Measurements from ENCODE around the gene MKNK1. TPM values are rescaled to one million over a fixed set of nuclear protein-coding genes. Genes with fewer than 3 reads are reported as not detected.

The MKNK1 gene
- total RNA-seq, 1 donor from 2014 or later = 19.7 TPM

GRCh38 chr1:46619656-46620258 is 15.7 kb upstream of the MKNK1 start:
- no peak for DNase-seq (ENCODE audit: low read depth, low spot score)

DNA sequence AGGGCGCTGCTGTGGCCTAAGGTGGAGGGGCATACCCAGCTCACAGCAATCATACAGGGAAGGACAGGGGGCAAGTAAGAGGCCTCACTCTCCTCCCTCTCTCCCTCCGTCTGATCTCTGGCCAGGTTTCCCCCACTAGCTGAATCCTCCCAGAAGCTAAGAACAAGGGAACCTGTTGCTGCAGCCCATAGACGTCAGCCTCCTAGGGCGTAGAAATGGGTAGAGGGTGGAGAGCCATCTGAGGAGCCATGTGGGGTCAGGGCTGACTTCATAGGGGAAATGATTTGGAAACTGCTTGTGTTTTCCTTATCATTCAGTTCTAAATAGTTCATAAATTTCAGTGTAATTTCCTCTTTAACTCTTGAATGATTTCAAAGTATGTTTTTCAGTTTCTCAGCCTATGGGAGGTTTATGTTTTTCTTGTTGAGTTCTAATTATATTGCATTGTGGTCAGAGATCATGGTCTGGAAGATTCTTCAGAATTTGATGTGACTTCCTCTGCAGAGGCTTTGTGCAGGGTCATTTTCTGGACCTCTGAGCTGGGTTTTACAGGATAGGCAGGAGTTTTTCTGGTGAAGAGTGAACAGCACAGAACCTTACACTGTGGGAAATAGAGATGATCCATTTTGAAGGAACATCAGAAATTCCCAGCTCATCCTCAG is 14.8 kb upstream of the MKNK1 start:
- DNase-seq (ENCODE audit: low read depth, low spot score) = no peak

GRCh38 chr1:46617833-46618232 is 13.8 kb upstream of the MKNK1 start:
- DNase-seq (ENCODE audit: low read depth, low spot score) = no peak

GRCh38 chr1:46617108-46617800 is 13.2 kb upstream of the MKNK1 start:
- no peak for DNase-seq (ENCODE audit: low read depth, low spot score)

DNA sequence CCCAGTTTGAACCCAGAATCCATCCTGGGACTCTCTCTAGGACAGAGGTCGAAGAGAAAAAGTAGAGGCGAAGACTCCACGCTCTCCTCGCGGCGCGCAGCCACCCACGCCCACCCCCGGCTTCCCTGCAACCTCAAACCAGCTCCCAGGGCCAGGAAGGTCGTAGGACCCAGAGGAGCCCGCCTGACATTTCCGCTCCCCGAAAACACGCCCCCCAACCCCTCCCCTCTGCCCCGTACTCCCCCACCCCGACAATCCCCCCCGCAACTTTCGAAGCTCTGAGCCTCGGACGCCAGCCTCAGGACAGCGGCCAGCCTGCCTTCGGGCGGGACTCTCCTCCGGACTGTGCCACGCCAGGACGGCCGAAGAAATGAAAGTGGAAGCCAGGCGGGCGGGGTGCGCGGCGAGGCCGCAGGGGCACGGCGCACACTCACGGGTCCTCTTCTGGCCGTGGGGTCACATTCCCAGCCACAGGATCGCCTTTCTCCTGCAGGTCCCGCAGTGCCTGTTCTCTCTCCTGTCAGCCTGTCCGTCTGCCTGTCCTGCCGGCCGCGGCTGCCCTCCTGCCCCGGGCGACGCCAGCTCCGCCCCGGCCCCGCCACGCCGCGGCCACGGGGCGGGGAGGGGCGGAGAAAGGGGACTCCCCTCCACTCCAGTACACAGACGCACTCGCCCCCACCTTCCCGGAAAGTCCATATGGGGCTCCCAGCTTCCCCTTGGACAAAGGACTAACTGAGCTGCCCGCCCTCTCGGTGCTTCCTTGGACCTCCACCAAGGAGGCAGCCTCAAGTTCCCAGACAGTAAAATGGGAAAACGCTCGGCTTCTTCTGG is 12.4 kb upstream of the MKNK1 start, which contains the start of gene MOB3C:
TSS of gene MOB3C (minus strand) at position 535 of the 831 bp plus-strand sequence. CDS start 3,490 bp downstream, outside the sequence.
- peak; percentile 26 for DNase-seq (ENCODE audit: low read depth, low spot score)

- no peak for DNase-seq (ENCODE audit: low read depth, low spot score)
Measured at GRCh38 chr1:46615735-46616134, 11.7 kb upstream of the MKNK1 start.

DNA sequence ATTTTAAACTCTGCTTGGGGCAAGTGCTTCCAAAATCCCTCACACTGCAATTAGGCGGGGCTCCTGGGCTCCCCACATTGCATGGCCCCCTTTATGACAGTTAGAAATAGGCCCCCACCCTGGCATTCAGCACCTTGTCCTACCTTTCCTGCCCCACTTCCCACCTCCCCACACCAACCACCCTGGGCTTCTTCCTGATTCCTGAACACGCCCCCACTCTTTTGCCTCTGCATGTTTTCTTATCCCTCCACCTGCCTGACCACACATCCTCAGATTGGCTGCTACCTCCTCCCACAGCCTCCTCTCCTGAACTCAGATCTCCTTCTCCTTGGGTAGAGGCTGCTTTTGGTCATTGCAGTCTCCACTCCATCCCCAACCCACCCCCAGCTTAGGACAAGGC is 11.0 kb upstream of the MKNK1 start:
- DNase-seq (ENCODE audit: low read depth, low spot score) = no peak

- DNase-seq (ENCODE audit: low read depth, low spot score) = no peak
Measured at GRCh38 chr1:46614604-46614984, 10.5 kb upstream of the MKNK1 start.

GRCh38 chr1:46613661-46614603 is 9.9 kb upstream of the MKNK1 start:
- DNase-seq (ENCODE audit: low read depth, low spot score) = no peak

- no peak for DNase-seq (ENCODE audit: low read depth, low spot score)
Measured at GRCh38 chr1:46612937-46613660, 9.0 kb upstream of the MKNK1 start.

GRCh38 chr1:46611691-46612221 is 7.7 kb upstream of the MKNK1 start:
- no peak for DNase-seq (ENCODE audit: low read depth, low spot score)

DNA sequence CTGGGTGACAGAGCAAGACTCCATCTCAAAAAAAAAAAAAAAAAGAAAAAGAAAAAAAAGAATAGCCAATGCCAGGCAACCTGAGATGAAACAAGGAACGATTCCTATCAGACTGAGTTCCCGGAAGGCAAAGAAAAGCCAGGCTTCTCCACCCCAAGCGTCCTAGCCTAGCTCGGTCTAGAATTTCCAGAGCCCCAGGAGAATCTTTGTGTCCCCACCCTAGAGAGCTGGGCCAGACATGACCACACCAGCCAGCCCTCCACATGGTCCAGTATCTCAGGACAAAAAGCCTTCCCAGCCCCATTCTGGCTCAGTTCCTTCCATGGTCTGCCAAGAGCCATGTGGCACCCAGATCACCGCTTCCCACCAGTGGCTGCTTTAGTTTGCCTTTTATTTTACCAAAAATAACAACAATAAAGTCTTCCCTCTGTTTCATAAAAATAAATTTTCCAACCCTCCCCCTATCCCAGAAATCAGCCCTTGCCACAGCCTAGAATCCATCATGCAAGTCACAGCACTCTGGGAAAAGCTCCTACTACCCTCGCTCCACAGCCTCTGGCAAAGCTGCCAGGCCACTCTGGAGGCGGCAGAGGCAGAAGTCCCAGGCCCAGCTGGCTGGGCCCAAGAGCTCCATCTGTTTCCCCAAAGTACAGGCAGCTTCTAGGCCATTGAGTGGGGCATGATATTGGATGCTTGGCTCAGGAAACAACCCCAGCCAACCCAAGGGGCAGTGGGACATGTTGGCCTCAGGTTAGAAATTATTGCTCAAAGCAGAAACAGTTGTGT is 3.5 kb upstream of the MKNK1 start:
- no peak for DNase-seq (ENCODE audit: low read depth, low spot score)

DNA sequence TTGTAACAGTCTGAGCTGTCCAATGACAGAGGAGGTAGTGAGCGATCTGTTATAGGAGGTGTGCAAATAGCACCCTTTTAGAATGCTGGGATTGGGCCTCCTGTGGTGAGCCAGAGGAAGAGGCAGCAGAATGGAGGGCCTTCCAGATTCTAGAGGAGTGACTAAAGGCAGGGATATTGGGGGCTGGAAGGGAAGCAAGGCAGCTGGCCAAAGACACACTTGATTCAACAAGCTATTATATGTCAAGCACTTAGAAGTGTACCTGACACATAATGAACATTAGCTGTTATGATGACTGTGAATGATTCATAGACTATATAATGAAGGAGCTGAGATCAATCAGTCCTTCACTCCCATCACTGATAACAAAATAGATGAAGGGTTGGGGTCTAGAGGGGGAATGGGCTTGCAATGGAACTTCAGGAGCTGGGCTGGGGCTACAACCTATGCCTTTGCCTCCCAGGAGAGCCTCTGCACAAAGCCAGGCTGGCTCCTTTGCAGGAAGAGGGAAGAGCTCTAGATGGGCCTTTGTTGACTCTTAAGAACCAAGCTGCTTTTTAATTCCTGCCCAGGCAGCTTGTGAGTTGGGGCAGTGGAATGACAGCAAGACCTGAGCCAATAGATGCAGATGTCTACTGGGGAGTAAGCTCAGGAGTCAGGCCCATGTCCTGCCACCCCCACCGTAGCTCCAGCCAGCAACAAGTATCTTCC is 2.3 kb upstream of the MKNK1 start:
- no peak for DNase-seq (ENCODE audit: low read depth, low spot score)

DNA sequence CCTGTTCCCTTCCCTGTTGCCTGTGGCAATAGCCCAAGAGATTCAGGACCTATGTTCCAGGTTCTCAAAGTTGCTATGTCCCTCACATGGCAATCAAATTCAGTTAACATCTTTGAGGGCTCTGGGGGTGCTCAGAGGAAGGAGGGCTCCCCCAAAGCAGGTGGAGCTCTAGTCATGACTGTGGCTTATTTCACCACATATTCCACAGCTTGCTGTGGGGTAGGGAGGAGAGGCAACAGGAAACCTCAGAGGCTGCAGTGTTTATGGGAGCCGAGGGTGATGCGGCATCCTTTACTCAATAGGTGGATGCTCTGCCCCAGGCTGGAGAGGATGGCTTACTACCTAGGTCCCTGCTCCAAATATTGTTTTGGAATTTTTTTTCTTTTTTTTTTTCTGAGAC is 1.2 kb upstream of the MKNK1 start:
- DNase-seq (ENCODE audit: low read depth, low spot score) = no peak

GRCh38 chr1:46603481-46603857 is 599 bp downstream of the MKNK1 start:
- no peak for DNase-seq (ENCODE audit: low read depth, low spot score)

GRCh38 chr1:46601257-46602007 is 2.6 kb downstream of the MKNK1 start:
- DNase-seq (ENCODE audit: low read depth, low spot score) = no peak
